Stimulated activated CD4-positive, alpha-beta T cell treated with anti-CD3 and anti-CD28 coated beads, Interleukin-4, amount 100 ng/mL, for 4 hours (primary cell): ENCODE results near the gene ADAM33.

Experiments
- DNase-seq, 2 experiments: peaks; one replicate each; pipeline ENCODE4 v3.0.0-alpha.2; 2020

The ADAM33 gene

GRCh38 chr20:3706774-3707507 is 25.1 kb upstream of the ADAM33 start:
- no peak for DNase-seq

- DNase-seq: no peak
These were observed 24.3 kb upstream of the ADAM33 start for GRCh38 chr20:3705970-3706739.

- no peak for DNase-seq
These were observed 23.7 kb upstream of the ADAM33 start for GRCh38 chr20:3705491-3705969.

GRCh38 chr20:3704087-3704486 is 22.3 kb upstream of the ADAM33 start:
- no peak for DNase-seq

- no peak for DNase-seq
These were observed 21.0 kb upstream of the ADAM33 start for GRCh38 chr20:3702611-3703391.

GRCh38 chr20:3701061-3701998 is 19.5 kb upstream of the ADAM33 start:
- no peak for DNase-seq

- DNase-seq: no peak
These were observed 17.2 kb upstream of the ADAM33 start for GRCh38 chr20:3699037-3699436.

GRCh38 chr20:3698591-3699001 is 16.8 kb upstream of the ADAM33 start:
- DNase-seq: no peak

GRCh38 chr20:3697588-3698305 is 15.9 kb upstream of the ADAM33 start:
- no peak for DNase-seq

- DNase-seq: no peak
These were observed 15.2 kb upstream of the ADAM33 start for GRCh38 chr20:3696745-3697587.

- no peak for DNase-seq
These were observed 14.4 kb upstream of the ADAM33 start for GRCh38 chr20:3696200-3696599.

- DNase-seq: no peak
These were observed 13.1 kb upstream of the ADAM33 start for GRCh38 chr20:3694864-3695263.

- no peak for DNase-seq
These were observed 11.6 kb upstream of the ADAM33 start for GRCh38 chr20:3693376-3693775.

GRCh38 chr20:3692706-3693294 is 11.0 kb upstream of the ADAM33 start:
- no peak for DNase-seq

GRCh38 chr20:3691897-3692296 is 10.1 kb upstream of the ADAM33 start:
- no peak for DNase-seq

GRCh38 chr20:3691306-3691705 is 9.5 kb upstream of the ADAM33 start:
- no peak for DNase-seq

- DNase-seq: no peak
These were observed 8.6 kb upstream of the ADAM33 start for GRCh38 chr20:3690413-3690812.

GRCh38 chr20:3689978-3690377 is 8.2 kb upstream of the ADAM33 start:
- DNase-seq: no peak

- no peak for DNase-seq
These were observed 5.8 kb upstream of the ADAM33 start for GRCh38 chr20:3687655-3688054.

GRCh38 chr20:3686867-3687321 is 5.1 kb upstream of the ADAM33 start:
- no peak for DNase-seq
